Loucy (cell line): ENCODE data around the gene POT1.

ENCODE experiments used
- H2AFZ ChIP-seq: fragments of 200-600 bp; sonication (generic); 2 replicates; pipeline ENCODE4 v1.6.0; 2016; ENCODE audit warnings: antibody characterized with exemption, mild to moderate bottlenecking, low read length, moderate library complexity
- H3F3A ChIP-seq: fragments of 200-600 bp; 2 replicates; pipeline ENCODE4 v1.6.0; 2016; ENCODE audit warnings: antibody characterized with exemption, low read depth, mild to moderate bottlenecking
- H3K27me3 ChIP-seq: fragments of 200-600 bp; sonication (generic); 2 replicates; pipeline ENCODE4 v1.6.1; 2014; ENCODE audit warnings: low read length, mild to moderate bottlenecking; ENCODE audit not compliant: insufficient read depth, poor library complexity, severe bottlenecking
- H3K36me3 ChIP-seq: fragments of 200-600 bp; sonication (generic); 2 replicates; pipeline ENCODE4 v1.6.1; 2016; ENCODE audit warnings: low read length; ENCODE audit not compliant: insufficient read depth
- H3K4me1 ChIP-seq: fragments of 200-600 bp; sonication (generic); 2 replicates; pipeline ENCODE4 v1.5.1; 2014; ENCODE audit warnings: low read length, mild to moderate bottlenecking; ENCODE audit not compliant: insufficient read depth, poor library complexity, severe bottlenecking
- H3K4me2 ChIP-seq: fragments of 200-600 bp; sonication (generic); 2 replicates; pipeline ENCODE4 v1.6.0; 2014; ENCODE audit warnings: antibody characterized with exemption, low read length, low read depth, mild to moderate bottlenecking; ENCODE audit not compliant: poor library complexity, severe bottlenecking
- H3K4me3 ChIP-seq: fragments of 200-600 bp; sonication (generic); 2 replicates; pipeline ENCODE4 v1.5.1; 2014; ENCODE audit warnings: low read length, mild to moderate bottlenecking, mixed read lengths; ENCODE audit not compliant: poor library complexity, severe bottlenecking
- H3K79me2 ChIP-seq: fragments of 200-600 bp; sonication (generic); 2 replicates; pipeline ENCODE4 v1.6.1; 2014; ENCODE audit warnings: low read length; ENCODE audit not compliant: insufficient read depth
- H3K9ac ChIP-seq: fragments of 200-600 bp; sonication (generic); 2 replicates; pipeline ENCODE4 v1.6.0; 2014; ENCODE audit warnings: mild to moderate bottlenecking, low read depth, low read length, moderate library complexity; ENCODE audit not compliant: poor library complexity, severe bottlenecking
- H3K9me2 ChIP-seq: fragments of 200-600 bp; sonication (generic); replicated peaks from 2 replicates; pipeline ENCODE4 v1.6.1; 2016; ENCODE audit warnings: low read depth, low read length, mixed read lengths
- H3K9me3 ChIP-seq: fragments of 200-600 bp; sonication (generic); 2 replicates; pipeline ENCODE4 v1.6.1; 2014; ENCODE audit warnings: mild to moderate bottlenecking, antibody characterized with exemption, low read length, low read depth; ENCODE audit not compliant: insufficient read depth
- H4K20me1 ChIP-seq: fragments of 200-600 bp; sonication (generic); 2 replicates; pipeline ENCODE4 v1.6.0; 2014; ENCODE audit warnings: antibody characterized with exemption, low read length, mild to moderate bottlenecking; ENCODE audit not compliant: insufficient read depth, poor library complexity, severe bottlenecking
- CTCF ChIP-seq: fragments of 200-600 bp; sonication (generic); conservative IDR thresholded peaks from 2 replicates; pipeline ENCODE4 v1.5.1; 2014; ENCODE audit warnings: mild to moderate bottlenecking, antibody characterized with exemption, low read length
- EZH2phosphoT487 ChIP-seq: fragments of 200-600 bp; IDR thresholded peaks from 2 replicates; pipeline ENCODE4 v1.6.1; 2018; ENCODE audit warnings: antibody characterized with exemption, mild to moderate bottlenecking, moderate library complexity, borderline replicate concordance

POT1 gene

GRCh38 chr7:124785994-124786393 is 143.6 kb downstream of the POT1 start:
- TF ChIP-seq CTCF (no peak), EZH2phosphoT487 (no peak)
- H3K4me2 ChIP-seq: no peak overlapping the region
- H2AFZ ChIP-seq: no peak overlapping the region
- H3K4me1 ChIP-seq: no peaks in the 10 kb centered on the region
- H3K79me2 ChIP-seq: no peaks in the 10 kb centered on the region
- no peaks in the 10 kb centered on the region for H3K36me3 ChIP-seq
- H3K4me3 ChIP-seq: no peak overlapping the region
- no peaks in the 10 kb centered on the region for H3K9me2 ChIP-seq
- no peaks in the 10 kb centered on the region for H3F3A ChIP-seq
- no peaks in the 10 kb centered on the region for H4K20me1 ChIP-seq
- H3K9ac ChIP-seq: no peak overlapping the region
- H3K27me3 ChIP-seq: no peaks in the 10 kb centered on the region
- H3K9me3 ChIP-seq: no peaks in the 10 kb centered on the region

GRCh38 chr7:124784879-124785818 is 144.5 kb downstream of the POT1 start:
- no peak overlapping the region for H2AFZ ChIP-seq
- no peak overlapping the region for H3K9ac ChIP-seq
- H4K20me1 ChIP-seq: no peaks in the 10 kb centered on the region
- no peaks in the 10 kb centered on the region for H3K9me3 ChIP-seq
- H3K27me3 ChIP-seq: no peaks in the 10 kb centered on the region
- no peaks in the 10 kb centered on the region for H3K9me2 ChIP-seq
- H3K4me2 ChIP-seq: no peak overlapping the region
- no peaks in the 10 kb centered on the region for H3K4me1 ChIP-seq
- no peaks in the 10 kb centered on the region for H3F3A ChIP-seq
- no peak overlapping the region for H3K4me3 ChIP-seq
- H3K36me3 ChIP-seq: no peaks in the 10 kb centered on the region
- no peaks in the 10 kb centered on the region for H3K79me2 ChIP-seq
- peak; percentile 79 for TF ChIP-seq CTCF
- no peak for TF ChIP-seq EZH2phosphoT487

GRCh38 chr7:124783271-124783670 is 146.4 kb downstream of the POT1 start:
- H3K27me3 ChIP-seq: no peaks in the 10 kb centered on the region
- no peaks in the 10 kb centered on the region for H4K20me1 ChIP-seq
- H2AFZ ChIP-seq: no peak overlapping the region
- H3K4me3 ChIP-seq: no peak overlapping the region
- H3F3A ChIP-seq: no peaks in the 10 kb centered on the region
- TF ChIP-seq EZH2phosphoT487 (no peak), CTCF (no peak)
- no peak overlapping the region for H3K9ac ChIP-seq
- no peaks in the 10 kb centered on the region for H3K9me3 ChIP-seq
- no peaks in the 10 kb centered on the region for H3K79me2 ChIP-seq
- no peaks in the 10 kb centered on the region for H3K4me1 ChIP-seq
- no peaks in the 10 kb centered on the region for H3K36me3 ChIP-seq
- H3K9me2 ChIP-seq: no peaks in the 10 kb centered on the region
- H3K4me2 ChIP-seq: no peak overlapping the region
